AG04450 (cell line): ENCODE data around the gene TOMT. TPM values are rescaled to one million over a fixed set of nuclear protein-coding genes. Genes with fewer than 3 reads are reported as not detected.

Experiments
- polyA plus RNA-seq: library from polyadenylated mRNA; depleted of rRNA; stranded (reverse); fragments of >200 nt; gene quantifications from 2 replicates; pipeline ENCODE4 v1.2.3, GENCODE V29; 2011; rRNA removed
- small RNA-seq: library from RNA; depleted of rRNA; stranded (forward); fragments of <200 nt; gene quantifications from one replicate; pipeline ENCODE3, GENCODE V24; 2012; ENCODE audit warnings: low read depth; ENCODE audit not compliant: insufficient read length

Gene TOMT
- polyA plus RNA-seq, 1 experiment = not detected

Small RNAs within 50 kb of the gene (small RNA-seq; reads per million reads assigned to genes)
- not detected for gene MIR3165

Other genes with a start within 250 kb of the TOMT start
- not detected in 2 replicates for gene DEFB131B, start 227.5 kb upstream of the TOMT start, polyA plus RNA-seq
- 3.1 TPM in 2 replicates for gene XNDC1N, start 177.3 kb upstream of the TOMT start, polyA plus RNA-seq
- gene RNF121, start 176.9 kb upstream of the TOMT start, polyA plus RNA-seq = 47.3 and 47.8 TPM in 2 replicates
- 2.2 and 2.5 TPM in 2 replicates for gene IL18BP, start 107.0 kb upstream of the TOMT start, polyA plus RNA-seq
- gene NUMA1, start 25.4 kb upstream of the TOMT start, polyA plus RNA-seq = 79.5 and 90.7 TPM in 2 replicates
- gene LRRC51, start 25.1 kb upstream of the TOMT start, polyA plus RNA-seq = 7.8 and 8.6 TPM in 2 replicates
- 89.1 and 120 TPM in 2 replicates for gene LAMTOR1, start 2.6 kb upstream of the TOMT start, polyA plus RNA-seq
- gene ANAPC15, start 6.8 kb downstream of the TOMT start, polyA plus RNA-seq = 45.7 and 54.5 TPM in 2 replicates
- gene FOLR3, start 29.8 kb downstream of the TOMT start, polyA plus RNA-seq = 0.24 and 0.25 TPM in 2 replicates
- 0.19 and 0.21 TPM in 2 replicates for gene FOLR1, start 86.2 kb downstream of the TOMT start, polyA plus RNA-seq
- gene FOLR2, start 110.9 kb downstream of the TOMT start, polyA plus RNA-seq = not detected in 2 replicates
- gene INPPL1, start 118.8 kb downstream of the TOMT start, polyA plus RNA-seq = 79.8 and 85.3 TPM in 2 replicates
- gene PHOX2A, start 138.3 kb downstream of the TOMT start, polyA plus RNA-seq = not detected in 2 replicates